ENCODE results near the gene SNX32.
A peak's percentile ranks its signal among the peaks of the same experiment; 100 is the strongest.

SNX32 gene

DNA sequence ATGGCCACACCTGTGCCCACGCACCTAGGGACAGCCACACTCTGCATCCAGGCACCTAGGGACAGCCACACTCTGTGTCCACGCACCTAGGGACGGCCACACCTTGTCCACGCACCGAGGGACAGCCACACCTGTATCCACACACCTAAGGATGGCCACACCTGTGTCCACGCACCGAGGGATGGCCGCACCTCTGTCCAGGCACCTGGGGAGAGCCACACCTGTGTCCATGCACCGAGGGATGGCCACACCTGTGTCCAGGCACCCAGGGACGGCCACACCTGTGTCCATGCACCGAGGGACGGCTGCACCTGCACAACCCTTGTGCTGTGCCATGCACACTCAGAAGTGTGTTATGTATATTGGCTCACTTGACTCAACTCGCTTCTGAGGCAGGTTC lies 36.1 kb upstream of the SNX32 start:
- DNase-seq, result no peak

DNA sequence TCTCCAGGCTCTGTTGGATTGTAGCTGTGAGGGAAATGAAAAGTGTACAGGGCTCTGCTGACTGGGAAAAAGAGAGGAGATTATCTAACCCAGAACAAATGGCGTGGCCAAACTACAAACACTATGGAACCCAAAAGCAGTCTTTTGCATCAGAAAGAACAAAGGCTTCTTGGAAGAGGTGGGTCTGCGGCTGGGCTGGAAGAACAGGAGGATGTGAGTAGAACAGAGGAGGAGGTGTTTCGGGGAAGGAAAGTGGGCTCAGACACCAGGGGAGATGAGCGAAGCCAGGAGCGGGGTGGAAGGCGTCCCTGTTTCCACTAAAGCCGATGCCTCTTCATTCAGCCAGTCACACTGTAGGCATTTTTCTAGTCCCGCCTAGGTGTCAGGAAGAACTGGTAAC lies 34.9 kb upstream of the SNX32 start:
- no peak for DNase-seq

DNA sequence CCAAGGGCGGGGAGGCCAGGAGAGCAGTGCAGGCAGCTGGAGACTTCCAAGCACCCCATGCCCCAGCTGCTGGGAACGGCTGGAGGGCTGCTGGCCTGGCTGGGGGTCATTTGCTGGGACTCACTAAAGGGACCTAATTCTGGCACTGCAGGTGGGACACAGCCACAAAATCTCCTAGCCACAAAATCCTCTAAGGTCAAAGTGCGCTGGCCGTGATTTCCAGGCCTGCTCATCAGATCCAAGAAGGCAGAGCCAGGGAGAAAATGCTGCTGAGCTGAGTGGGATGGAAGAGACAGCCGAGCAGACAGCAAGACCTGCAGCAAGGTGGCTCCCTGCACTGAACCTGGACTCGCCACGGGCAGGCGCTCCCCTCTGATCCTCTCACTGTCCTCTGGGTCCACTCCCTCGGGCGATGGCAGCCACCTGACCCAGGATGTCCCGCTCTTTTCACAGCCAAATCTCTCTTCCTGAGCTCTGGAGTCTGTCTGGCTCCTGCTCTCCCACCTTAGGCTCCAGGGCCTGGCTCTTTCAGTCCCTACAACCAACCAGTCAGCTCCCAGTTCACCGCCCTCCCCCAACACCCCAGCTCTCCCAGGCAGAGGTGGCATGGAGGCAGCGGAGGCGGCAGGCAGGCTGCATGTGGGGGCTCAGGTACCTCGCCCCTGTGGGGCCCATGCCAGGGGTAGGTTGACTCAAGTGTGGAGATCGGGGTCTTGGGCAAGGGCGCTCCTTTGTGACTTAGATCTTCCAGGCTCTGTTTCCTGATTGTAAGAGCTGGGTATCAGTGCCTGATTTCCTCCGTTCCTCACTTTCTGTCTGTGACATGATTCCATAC lies 32.4 kb upstream of the SNX32 start:
- DNase-seq, result no peak

DNA sequence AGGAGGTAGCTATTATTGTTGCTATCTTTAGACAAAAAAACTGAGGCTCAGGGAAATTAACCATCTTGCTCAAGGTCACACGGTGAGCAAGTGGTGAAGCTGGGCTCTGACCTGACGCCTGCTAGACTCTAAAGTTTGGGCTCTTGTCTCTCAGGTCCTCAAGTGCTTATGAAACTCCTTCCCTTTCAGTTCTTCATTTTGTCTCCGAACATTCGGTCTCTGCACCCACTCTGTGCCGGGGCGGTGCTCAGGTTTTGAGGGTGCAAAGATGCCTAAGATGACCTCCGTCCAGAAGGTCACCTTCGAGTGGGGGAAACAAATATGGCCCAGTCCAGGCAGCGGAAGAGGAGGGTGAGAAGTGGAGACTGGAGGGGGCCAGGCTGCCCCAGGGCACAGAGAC lies 30.9 kb upstream of the SNX32 start:
- DNase-seq, result no peak

DNA sequence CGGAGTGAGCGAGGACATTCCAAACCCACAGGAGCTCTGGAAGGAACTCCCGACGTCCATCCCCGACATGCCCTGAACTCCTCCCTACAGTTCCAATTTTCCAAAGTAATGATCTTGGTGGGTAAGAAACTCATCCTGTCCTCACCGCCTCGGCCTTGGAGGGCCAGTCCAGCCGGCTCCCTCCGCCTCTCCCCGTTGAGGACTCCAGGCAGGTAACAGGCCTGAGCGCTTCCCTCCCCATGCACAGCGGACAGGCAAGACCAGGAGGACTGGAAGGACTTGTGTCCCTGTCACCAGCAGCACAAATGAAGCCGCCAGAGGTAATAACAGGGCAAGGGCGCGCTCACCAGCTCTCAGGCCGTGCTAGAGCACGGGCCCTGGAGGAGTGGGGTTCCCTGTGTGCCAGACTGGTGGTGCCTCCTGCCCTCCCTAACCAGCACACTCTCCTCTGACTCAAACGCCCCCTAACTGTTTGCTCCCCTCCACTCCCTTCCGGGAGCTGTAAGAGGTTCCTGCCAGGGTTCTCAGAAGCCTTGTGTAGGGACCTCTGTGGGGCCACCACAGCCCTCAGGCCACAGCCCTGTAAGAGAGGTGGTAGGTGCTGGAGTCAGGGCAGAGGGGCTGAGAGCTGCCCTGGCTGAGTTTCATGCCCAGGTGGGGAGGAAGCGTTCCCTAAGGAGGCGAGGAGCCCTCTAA lies 29.8 kb upstream of the SNX32 start:
- no peak for DNase-seq

DNA sequence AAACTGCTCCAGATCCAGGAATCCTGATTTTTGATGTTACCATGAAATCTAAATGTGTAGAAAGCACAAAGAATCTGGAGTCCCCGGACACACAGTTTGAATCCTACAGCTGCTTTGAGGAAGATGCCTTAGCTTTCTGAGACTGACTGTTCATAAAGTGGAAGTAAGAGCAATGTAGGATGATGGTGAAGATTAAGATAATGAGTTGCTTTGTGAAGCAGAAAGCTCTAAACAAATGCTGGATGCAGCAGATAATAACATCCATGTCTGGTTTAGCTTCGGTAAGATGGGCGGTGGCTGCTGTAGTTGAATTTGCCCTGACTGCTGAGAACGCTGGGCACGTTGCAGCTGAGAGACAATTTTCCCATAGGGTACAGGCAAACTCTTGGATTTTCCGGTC lies 26.8 kb upstream of the SNX32 start:
- DNase-seq, result no peak

DNA sequence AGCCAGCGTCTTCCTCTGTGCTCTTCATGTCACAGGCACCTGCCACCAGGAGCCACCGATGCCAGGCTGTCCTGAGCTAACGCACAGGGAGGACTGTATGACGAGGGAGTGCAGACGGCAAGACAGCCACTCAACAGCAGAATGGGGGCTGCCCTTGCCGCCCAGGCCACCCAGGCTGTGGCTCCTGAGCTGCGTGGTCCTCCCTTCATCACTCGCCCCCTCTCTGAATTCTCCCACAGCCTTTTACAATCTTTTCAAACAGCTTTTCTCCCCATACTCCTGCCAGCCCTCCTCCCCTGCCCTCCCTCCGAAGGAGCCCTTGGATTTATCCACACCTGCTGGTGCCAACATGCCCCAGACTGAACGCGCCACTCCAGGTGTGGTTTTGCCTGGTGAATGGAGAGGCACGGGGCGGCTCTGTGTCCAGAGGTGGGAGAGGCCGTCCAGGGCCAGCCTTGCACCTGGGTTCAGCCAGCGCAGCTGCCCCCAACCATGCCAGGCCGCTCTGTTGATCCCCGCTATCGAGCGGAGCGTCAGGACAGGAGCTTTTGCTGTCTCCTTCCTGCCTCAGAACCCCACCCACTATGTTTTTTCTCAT lies 24.9 kb upstream of the SNX32 start:
- DNase-seq, result no peak

DNA sequence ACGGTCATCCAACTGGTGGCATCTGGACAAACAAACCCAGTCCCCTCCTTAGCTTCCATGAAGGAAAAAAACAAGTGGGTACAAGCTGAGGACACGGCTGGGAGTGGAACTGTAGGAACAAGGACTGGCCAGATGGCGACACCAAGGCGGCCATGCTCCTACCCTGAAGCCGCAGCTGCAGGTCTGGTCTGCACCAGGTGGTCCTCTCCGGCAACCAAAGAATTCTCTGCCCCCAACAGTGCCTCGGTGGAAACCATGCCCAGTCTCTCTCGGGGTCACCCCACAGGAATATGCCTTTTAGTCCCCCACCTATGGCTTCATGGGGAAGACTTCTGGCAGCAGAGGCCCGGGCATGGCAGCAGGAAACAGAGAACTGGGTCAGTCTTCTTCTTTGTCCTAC lies 24.3 kb upstream of the SNX32 start:
- no peak for DNase-seq

DNA sequence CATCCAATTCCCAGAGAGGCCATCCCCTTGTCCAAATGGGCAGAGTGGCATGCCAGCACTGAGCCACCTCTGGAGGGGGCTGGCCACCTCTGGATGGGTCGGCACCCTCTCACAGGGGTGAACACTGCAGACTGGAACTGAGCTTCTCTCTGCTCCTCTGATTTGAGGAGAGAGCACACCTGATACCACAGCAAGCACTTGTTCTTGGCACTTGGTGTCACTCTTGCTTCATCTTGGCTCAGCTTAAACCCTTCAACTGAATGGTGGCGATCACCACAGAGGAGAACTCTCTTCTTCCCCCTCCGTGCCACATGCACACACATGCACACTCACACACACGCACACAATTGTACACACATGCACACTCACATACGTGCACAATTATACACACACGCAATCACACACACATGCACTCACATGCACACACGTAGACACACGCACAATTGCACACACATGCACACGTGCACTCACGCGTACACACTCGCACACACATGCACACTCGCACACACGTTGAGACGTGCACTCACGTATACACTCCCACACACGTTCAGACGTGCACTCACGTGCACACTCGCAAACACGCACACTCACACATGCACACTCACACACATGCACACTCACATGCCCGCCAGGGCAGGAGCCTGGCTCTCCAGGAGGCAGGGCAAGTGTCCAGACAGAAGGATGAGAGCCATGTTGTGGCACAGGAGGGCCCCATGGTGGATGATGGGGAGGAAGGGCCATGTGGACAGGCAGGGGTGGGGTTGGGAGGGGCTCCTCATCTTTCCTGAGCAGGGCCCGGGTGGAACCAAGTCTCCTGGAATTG lies 23.5 kb upstream of the SNX32 start:
- no peak for DNase-seq

DNA sequence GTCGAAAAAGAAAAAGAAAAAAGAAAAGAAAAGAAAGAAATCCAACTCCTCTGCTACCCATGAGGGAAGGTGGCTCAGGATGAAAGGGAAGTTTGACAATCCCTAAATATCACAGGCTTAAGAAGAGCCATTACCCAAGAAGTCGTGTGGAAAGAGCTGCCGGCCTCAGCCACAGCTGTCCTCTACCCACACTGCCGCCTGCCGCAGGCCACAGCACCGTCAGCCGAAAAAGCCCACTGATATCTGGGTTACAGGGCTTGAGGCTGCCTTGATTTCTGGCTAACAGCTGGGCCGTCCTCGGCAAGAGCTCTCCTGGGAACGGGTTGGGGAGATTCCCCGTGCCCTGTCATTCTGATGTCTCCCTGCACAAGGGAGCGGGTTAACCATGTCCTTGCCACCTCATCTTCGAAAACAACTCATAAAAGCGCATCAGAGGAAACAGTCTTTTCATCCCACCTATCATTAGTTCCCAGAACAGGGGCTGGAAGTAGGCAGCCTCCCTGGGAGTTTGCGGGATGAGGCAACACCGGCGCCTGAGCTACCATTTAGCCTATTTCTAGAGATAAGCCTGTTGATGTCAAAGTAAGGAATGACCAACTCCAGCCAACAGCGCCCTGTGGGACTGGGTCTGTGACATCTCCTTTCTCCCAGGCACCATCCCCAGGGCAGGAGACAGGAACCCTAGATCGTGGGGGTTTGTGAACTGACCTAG lies 21.8 kb upstream of the SNX32 start:
- DNase-seq, result no peak

DNA sequence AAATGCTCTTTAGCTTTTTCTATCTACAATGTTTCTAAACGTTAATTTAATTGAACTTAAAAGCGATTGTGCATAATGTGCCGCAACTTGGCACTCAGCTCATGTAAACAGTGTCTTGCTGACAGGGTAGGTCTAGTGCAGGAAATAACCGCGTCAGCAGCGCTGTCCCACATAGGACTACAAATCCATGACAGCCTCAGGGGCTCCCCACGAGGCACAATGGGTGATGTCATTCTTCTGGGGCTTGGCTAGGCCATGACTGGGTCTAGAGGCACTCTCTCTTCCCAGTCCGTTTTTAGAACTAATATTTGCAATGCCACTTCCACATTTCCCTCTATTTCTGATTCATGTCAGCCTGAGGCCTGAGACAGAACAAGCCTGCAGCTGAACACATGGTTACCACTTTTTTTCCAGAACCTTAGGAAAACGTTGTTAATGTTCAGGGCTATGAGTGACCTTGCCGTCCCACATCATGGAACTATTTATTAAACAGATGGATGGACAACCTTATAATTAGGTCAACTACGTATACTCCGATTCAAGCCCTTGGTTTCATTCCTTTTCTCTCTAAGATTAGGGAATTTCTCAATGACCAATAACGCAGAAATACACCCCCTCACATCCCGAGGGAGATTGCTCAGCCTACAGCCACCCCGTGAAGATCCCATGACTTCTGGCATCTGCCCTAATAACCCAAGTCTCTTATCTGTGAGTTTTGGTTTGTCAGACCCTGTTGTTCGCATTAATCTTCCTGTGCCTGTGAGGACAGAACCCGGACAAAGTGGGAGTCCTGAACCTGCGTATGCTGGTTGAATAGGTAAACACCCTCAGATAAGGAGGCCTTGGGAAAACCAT lies 19.4 kb upstream of the SNX32 start:
- DNase-seq, result no peak

DNA sequence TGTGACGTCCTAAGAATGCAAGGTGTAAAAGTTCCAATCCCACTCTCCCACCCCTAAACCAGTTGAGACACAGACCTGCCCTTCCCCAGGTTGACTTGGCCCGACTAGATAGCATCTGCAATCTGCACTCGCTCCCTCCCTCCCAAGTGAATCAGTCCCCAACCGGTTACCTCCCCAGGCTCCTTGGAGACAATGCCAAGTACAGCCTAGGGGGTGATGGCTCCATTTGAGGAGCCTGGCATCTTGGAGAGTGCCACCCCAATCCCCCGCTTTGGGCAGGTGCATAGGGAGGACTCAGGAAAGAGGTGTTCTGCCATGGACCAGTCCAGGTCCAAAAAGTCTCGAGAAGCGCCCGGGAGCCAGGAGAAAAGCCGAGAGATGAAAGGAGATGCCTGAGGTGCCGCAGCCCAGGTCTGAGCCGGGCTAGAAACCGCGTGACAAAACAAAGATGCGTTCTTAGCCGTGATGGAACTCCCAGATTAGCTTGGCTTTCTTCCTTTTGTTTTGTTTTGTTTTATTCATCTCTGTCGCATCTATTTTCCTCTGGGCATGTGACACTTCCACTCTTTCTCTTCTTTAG lies 18.7 kb upstream of the SNX32 start:
- no peak for DNase-seq

DNA sequence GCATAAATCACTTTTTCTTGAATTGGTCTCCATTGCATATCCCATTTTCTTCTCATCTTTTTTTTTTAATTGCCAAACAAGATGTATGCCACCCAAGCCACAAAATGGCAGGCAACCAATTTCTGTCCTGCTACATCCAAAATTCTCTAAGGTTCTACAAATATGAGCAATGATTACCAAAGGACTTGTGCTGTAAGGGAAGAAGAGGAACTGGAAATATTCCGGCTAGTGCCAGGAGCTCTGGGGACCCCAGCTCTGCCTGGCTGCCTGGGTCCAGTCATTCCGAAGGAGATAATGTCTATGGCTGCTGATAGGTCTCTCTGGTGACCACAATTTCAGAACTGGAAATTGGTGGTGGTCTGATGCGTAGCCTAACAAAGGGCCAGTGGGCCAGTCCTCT lies 17.1 kb upstream of the SNX32 start:
- no peak for DNase-seq

DNA sequence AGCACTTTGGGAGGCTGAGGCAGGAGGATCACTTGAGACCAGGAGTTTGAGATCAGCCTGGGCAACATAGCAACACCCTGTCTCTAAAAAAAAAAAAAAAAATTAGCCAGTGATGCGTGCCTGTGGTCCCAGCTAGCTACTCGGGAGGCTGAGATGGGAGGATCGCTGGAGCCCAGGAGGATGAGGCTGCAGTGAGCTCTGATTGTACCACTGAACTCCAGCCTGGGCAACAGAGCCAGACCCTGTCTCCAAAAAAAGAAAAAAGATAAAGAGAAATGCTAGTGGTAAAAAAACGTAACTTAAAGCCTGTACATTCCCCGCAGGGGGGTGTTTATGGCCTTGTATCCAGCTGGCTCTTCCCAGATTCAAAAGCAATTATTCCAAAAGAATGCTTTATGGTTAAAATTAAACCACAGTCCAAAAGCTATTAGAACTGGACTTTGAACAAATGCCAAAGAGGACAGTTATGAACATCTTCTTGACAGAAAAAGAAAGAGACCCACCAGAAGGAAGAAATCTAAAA lies 16.4 kb upstream of the SNX32 start:
- DNase-seq, result no peak

DNA sequence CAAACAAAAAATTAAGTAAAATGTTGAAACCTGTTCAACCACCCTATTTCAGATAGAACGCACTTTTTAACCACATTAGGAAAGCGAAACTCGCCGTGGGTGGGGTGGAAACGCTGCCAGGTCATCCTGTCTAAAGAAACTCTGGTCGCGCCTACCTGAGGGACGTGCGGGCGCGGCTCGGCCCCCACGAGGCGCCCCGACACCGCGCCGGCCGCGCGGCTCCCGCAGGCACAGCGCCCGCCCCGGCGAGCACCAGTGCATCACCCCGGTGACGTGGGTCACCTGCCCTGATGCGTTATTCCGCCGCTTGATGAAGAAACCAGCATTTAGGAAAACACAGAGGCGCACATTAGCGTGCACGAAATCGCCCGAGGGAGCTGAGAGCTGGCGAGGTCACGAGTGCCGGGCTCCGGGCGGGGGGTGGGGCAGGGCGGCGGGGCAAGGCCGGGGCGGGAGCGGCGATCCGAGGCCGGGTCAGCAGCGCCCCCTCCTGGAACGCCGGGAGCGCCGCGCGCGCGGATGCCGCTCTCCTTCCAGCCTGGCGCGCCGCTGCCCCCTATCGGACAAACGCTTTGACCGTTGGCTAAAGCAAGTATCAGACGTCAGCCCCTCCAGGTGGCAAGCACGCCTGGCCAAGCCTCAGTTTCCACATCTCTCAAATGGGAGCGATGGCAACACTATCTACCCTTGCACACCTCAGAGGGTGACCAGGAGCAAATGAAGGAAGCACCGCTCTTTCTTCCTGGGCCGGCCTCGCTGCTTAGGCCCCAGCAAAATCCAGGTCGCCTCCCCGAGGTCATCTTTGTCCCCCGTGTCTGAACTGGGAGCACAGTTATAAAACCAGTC lies 15.7 kb upstream of the SNX32 start:
- DNase-seq, result peak; percentile 78

DNA sequence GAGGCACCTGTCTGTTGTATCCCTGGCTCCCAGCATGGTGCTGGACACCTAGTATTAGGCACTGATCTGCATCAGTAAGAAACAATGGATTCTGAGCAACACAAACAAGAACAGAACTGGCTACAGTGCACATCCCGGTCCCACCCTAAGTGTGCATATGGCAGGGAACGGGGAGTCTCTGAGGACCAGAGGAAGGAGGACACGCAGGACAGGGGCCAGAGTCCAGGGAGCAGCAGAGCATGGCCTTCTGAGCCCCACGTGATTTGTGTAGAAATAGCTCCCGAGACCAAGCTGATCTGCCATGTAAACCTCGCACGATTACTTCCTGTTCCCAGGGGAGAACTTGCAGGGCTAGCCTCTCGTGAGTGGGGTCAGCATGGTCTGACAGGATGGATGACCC lies 12.7 kb upstream of the SNX32 start:
- no peak for DNase-seq

DNA sequence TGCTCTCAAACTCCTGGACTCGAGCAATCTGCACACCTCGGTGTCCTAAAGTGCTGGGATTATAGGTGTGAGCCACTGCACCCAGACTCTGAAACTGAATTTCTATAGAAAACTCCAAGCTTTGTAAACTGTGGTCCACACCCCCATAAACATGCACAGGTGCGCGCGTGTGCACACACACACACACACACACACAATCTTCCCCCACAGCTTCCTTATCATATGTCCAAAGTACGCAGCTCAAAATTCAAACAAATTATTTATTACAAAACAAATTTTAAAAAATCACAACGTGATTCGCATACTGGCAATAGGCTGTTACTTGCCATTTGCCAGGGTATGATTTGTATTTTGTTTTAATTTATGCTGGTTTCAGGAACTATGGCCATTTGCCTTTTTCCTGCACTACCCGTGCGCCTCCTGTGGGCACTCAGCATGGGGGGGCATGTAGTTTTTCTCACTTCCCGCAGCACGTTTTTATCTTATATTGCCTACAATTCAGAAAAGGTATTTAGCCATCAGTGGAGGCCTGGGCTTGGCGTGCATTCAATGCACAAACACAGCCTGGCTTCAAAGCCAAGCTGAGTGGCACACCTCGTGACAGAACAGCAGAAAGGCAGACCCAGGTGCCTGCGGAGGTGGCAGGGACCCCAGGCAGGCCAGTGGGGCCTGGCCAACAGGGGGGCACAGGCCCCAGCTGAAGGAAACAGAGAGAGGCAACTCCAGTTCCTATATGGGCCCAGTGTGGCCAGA lies 10.8 kb upstream of the SNX32 start:
- no peak for DNase-seq

DNA sequence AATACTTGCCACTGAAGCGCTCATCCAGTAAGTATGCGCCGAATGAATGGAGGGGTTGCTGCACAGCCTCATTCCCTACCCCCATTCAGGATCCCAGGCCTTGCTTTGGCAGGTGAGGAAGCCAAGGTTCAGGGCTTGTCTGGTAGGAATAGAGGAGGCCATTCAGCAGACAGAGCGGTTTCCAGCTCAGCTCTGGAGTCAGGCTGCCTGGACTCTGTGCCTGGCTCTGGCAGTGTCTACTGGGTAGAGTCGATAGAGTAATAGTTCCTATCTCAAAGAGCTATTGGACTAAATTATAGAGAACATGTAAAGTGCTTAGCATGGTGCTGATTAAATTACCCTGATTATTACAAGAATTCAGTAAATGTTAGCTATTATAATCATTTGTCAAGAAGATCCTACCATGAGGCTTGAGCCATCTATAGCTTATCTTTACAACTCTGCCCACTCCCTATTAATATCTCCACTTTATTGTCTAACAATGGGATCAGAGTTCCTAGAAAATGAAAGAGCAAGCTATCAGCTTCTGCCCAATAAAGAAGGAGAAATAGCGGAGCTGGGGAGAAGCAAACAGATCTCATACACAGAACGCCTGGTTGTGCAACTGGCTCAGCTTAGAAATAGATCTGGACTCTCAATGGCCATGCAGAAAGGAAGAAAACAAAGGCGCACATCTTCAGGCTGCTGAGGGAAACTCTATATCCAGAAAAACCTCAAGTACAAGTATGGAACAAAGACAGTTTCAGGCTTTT lies 6.6 kb upstream of the SNX32 start:
- DNase-seq, result no peak

Data from fibroblast of skin of back (primary cell).